GM12878 (cell line): ENCODE measurements around the gene MRPL53. TPM values are rescaled to one million over a fixed set of nuclear protein-coding genes. Genes with fewer than 3 reads are reported as not detected.

Experiments used
- CHD1 ChIP-seq: IDR thresholded peaks from 2 replicates; pipeline ENCODE4 v1.6.1; 2012; ENCODE audit warnings: low read depth, low read length, improper control_type of control experiment
- E2F8 ChIP-seq: fragments of 450-650 bp; IDR thresholded peaks from 2 replicates; pipeline ENCODE4 v1.6.1; 2018; ENCODE audit warnings: mild to moderate bottlenecking, low read depth, moderate library complexity; ENCODE audit not compliant: partially characterized antibody
- ESRRA ChIP-seq: IDR thresholded peaks from 2 replicates; pipeline ENCODE4 v1.6.1; 2012; ENCODE audit warnings: mild to moderate bottlenecking, low read length, improper control_type of control experiment
- HDGF ChIP-seq: fragments of 450-650 bp; IDR thresholded peaks from 2 replicates; pipeline ENCODE4 v1.6.1; 2016; ENCODE audit warnings: antibody characterized with exemption
- IKZF1 ChIP-seq: fragments of 450-650 bp; conservative IDR thresholded peaks from 2 replicates; pipeline ENCODE4 v1.6.1; 2017; ENCODE audit warnings: antibody characterized with exemption, mild to moderate bottlenecking
- KAT2A ChIP-seq: conservative IDR thresholded peaks from 2 replicates; pipeline ENCODE4 v1.6.1; 2011; ENCODE audit warnings: low read depth, low read length; ENCODE audit not compliant: control insufficient read depth
- LARP7 ChIP-seq: fragments of 450-650 bp; IDR thresholded peaks from 2 replicates; pipeline ENCODE4 v1.6.1; 2017; ENCODE audit warnings: mild to moderate bottlenecking
- NFYA ChIP-seq: IDR thresholded peaks from 2 replicates; pipeline ENCODE4 v1.6.1; 2011; ENCODE audit warnings: low read depth, mild to moderate bottlenecking, low read length, improper control_type of control experiment, borderline replicate concordance
- NR2C2 ChIP-seq: IDR thresholded peaks from 2 replicates; pipeline ENCODE4 v1.6.1; 2011; ENCODE audit warnings: borderline replicate concordance, low read depth; ENCODE audit not compliant: control insufficient read depth, insufficient read length
- PBX3 ChIP-seq: IDR thresholded peaks from 2 replicates; pipeline ENCODE4 v1.6.1; 2011; ENCODE audit warnings: mild to moderate bottlenecking, low read depth, low read length, moderate library complexity; ENCODE audit not compliant: insufficient replicate concordance
- RAD51 ChIP-seq: fragments of 450-650 bp; IDR thresholded peaks from 2 replicates; pipeline ENCODE4 v1.6.1; 2016; ENCODE audit warnings: moderate library complexity, mild to moderate bottlenecking, inconsistent platforms
- RB1 ChIP-seq: fragments of 450-650 bp; formaldehyde crosslinking; IDR thresholded peaks from 2 replicates; pipeline ENCODE4 v1.6.1; 2017; ENCODE audit warnings: mild to moderate bottlenecking, borderline replicate concordance
- SUPT20H ChIP-seq: IDR thresholded peaks from 2 replicates; pipeline ENCODE4 v1.6.1; 2011; ENCODE audit warnings: low read depth, mild to moderate bottlenecking, low read length, moderate library complexity, borderline replicate concordance; ENCODE audit not compliant: control insufficient read depth
- USF1 ChIP-seq: IDR thresholded peaks from 2 replicates; pipeline ENCODE4 v1.6.1; 2011; ENCODE audit warnings: borderline replicate concordance, low read depth, mild to moderate bottlenecking, moderate library complexity, mixed read lengths, low read length; ENCODE audit not compliant: insufficient read depth; ENCODE audit errors: extremely low read length
- ZBTB40 ChIP-seq: fragments of 450-650 bp; IDR thresholded peaks from 2 replicates; pipeline ENCODE4 v1.6.1; 2016; ENCODE audit warnings: mild to moderate bottlenecking, moderate library complexity, borderline replicate concordance
- ZNF24 ChIP-seq: fragments of 450-650 bp; IDR thresholded peaks from 2 replicates; pipeline ENCODE4 v1.6.1; 2017; ENCODE audit warnings: antibody characterized with exemption, mild to moderate bottlenecking
- ZNF622 ChIP-seq: fragments of 450-650 bp; IDR thresholded peaks from 2 replicates; pipeline ENCODE4 v1.6.1; 2017; ENCODE audit warnings: mild to moderate bottlenecking, inconsistent platforms
- ZZZ3 ChIP-seq: IDR thresholded peaks from 2 replicates; pipeline ENCODE4 v1.6.1; 2011; ENCODE audit warnings: low read depth; ENCODE audit not compliant: control insufficient read depth, insufficient read length
- polyA plus RNA-seq, 11 experiments: library from polyadenylated mRNA; depleted of rRNA in 4 of 11; unstranded in 6 of 11; stranded (reverse) in 5 of 11; fragments of >200 nt; fragmentation: Nextera tagmentation in 4 of 11; fragmentation: Illumina TruSeq in 1 of 11; extraction: Ambion mirVana in 4 of 11; extraction: Trizol in 1 of 11; gene quantifications; 1 replicate in 1 of 11; 2 replicates in 10 of 11; pipeline versions ENCODE4 v1.2.1 to v1.2.3, GENCODE V29; 2011 to 2016; ENCODE audit warnings: inconsistent platforms in 2 of 11, missing spikeins in 2 of 11, low read depth in 1 of 11
- total RNA-seq, 4 experiments: library from RNA; depleted of rRNA in 3 of 4; stranded (reverse); fragments of >200 nt in 3 of 4; fragmentation: Illumina TruSeq in 1 of 4; extraction: Trizol in 1 of 4; gene quantifications; 2 replicates each; pipeline versions ENCODE4 v1.2.1 to v1.2.3, GENCODE V29; 2013 to 2021
- TF ChIP-seq, protein P1 (sequence below): IDR thresholded peaks from 2 replicates; pipeline ENCODE4 v1.6.1; 2012; ENCODE audit warnings: low read depth, low read length, improper control_type of control experiment

Gene MRPL53
- total and polyA plus RNA-seq, 10 of the 15 experiments (the other 5 are each of a cell fraction or from before 2014, with no cell fraction given), result 15.1 to 167 (median 80.9) TPM

DNA sequence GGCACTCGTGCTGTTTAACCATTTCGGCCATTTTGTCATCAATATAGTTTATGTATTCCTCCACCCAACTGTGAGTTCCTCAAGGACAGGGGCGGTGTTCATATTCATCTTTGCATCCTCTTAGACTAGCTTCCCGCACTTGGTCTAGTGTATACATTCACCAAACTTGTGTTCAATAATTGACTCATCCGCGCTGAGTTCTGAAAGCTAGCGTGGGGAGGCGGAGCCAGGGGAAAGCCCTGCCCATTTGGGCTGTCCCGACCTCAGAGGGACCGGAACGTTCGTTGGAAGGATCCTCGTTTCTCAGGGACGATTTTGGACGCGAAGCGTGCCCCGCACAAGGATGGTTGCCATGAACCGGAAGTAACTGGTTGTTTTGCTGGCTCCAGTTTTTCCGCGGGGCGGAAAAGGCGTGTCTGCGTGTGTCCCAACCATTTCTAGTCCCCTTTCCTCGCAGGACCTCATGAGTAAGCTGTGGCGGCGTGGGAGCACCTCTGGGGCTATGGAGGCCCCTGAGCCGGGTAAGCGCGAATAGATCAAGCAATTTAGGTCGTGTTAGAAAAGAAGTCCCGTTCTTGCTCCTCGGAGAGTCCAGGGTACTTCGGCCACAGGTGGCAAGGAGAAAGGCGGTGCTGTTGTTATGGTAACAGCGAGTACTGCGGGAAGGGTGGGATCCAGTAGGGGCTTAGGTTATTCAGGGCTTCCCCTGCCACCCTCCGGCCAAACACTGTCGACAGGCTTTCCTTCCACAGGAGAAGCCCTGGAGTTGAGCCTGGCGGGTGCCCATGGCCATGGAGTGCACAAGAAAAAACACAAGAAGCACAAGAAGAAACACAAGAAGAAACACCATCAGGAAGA lies 17.6 kb downstream of the MRPL53 start, which contains the start of gene INO80B (continued):
- TF ChIP-seq RB1 (peak; percentile 93; the same call in 1 of the 2 replicates), HDGF (no peak), CHD1 (no peak), LARP7 (no peak), NR2C2 (peak; percentile 90), SUPT20H (no peak), KAT2A (no peak), ZZZ3 (no peak), E2F8 (peak; percentile 99), USF1 (no peak), ESRRA (peak; percentile 66; the same call in 1 of the 2 replicates), ZNF622 (no peak), IKZF1 (peak; percentile 98), NFYA (no peak), PBX3 (no peak), RAD51 (no peak), ZNF24 (peak; percentile 72; the same call in 1 of the 2 replicates), ZBTB40 (peak; percentile 100)
- TF ChIP-seq, protein P1, sequence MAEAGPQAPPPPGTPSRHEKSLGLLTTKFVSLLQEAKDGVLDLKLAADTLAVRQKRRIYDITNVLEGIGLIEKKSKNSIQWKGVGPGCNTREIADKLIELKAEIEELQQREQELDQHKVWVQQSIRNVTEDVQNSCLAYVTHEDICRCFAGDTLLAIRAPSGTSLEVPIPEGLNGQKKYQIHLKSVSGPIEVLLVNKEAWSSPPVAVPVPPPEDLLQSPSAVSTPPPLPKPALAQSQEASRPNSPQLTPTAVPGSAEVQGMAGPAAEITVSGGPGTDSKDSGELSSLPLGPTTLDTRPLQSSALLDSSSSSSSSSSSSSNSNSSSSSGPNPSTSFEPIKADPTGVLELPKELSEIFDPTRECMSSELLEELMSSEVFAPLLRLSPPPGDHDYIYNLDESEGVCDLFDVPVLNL, result no peak
